HepG2 (cell line): ENCODE data around the gene MRPL39. TPM values are rescaled to one million over a fixed set of nuclear protein-coding genes. Genes with fewer than 3 reads are reported as not detected.

ENCODE experiments used
- CHCHD3 ChIP-seq: sonication (generic); formaldehyde crosslinking; IDR thresholded peaks from 2 replicates; pipeline ENCODE4 v1.8.0; 2022; ENCODE audit warnings: mild to moderate bottlenecking, missing genetic modification reagents, moderate library complexity
- CREM ChIP-seq, 2 experiments: sonication (generic) in 1 of 2; formaldehyde crosslinking in 1 of 2; IDR thresholded peaks; 2 replicates each; pipeline versions ENCODE4 v1.4.0 to v1.6.1; 2016 to 2020; ENCODE audit warnings: antibody characterized with exemption in 1 of 2, mild to moderate bottlenecking in 1 of 2, missing genetic modification reagents in 1 of 2
- IRX3 ChIP-seq: sonication (generic); formaldehyde crosslinking; IDR thresholded peaks from 2 replicates; pipeline ENCODE4 v1.8.1; 2023; ENCODE audit warnings: mild to moderate bottlenecking, low read depth, missing genetic modification reagents, borderline replicate concordance
- ZNF546 ChIP-seq: sonication (generic); formaldehyde crosslinking; conservative IDR thresholded peaks from 2 replicates; pipeline ENCODE4 v1.8.1; 2023; ENCODE audit warnings: mild to moderate bottlenecking, missing genetic modification reagents
- polyA plus RNA-seq, 8 experiments: library from polyadenylated mRNA; depleted of rRNA in 3 of 8; stranded (reverse) in 7 of 8; unstranded in 1 of 8; fragments of >200 nt; fragmentation: Illumina TruSeq in 4 of 8; extraction: Trizol in 4 of 8; gene quantifications; 2 replicates each; pipeline versions ENCODE4 v1.2.1 to v1.2.3, GENCODE V29; 2011 to 2016; ENCODE audit warnings: low read depth in 4 of 8, missing spikeins in 1 of 8, mixed read lengths in 1 of 8; ENCODE audit not compliant: insufficient read depth in 1 of 8
- total RNA-seq, 5 experiments: library from RNA; depleted of rRNA; stranded (reverse); fragments of >200 nt; fragmentation: Illumina TruSeq; extraction: Trizol; gene quantifications; 2 replicates each; pipeline ENCODE4 v1.2.3, GENCODE V29; 2016; ENCODE audit warnings: low read depth in 1 of 5
- TF ChIP-seq, protein P1 (sequence below): sonication (generic); formaldehyde crosslinking; IDR thresholded peaks from 2 replicates; pipeline ENCODE4 v1.4.0; 2020; ENCODE audit warnings: missing genetic modification reagents, borderline replicate concordance
- TF ChIP-seq, protein P2 (sequence below): sonication (generic); formaldehyde crosslinking; IDR thresholded peaks from 2 replicates; pipeline ENCODE4 v1.5.1; 2020; ENCODE audit warnings: missing genetic modification reagents, mild to moderate bottlenecking, borderline replicate concordance

The MRPL39 gene
- total and polyA plus RNA-seq, 2 of the 13 experiments (the other 11 are each of a cell fraction or from before 2014, with no cell fraction given): 29.1 to 91.2 TPM

DNA sequence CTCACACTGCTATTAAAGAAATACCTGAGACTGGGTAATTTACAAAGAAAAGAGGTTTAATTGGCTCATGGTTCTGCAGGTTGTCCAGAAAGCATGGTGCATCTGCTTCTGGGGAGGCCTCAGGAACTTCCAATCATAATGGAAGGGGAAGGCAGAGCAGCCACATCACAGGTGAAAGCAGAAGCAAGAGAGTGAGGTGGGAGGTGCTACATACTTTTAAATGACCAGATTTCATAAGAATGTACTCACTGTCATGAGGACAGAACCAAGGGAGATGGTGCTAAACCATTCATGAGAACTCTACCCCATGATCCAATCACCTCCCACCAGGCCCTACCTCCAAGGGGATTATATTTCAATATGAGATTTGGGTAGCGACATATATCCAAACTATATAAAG is 55.7 kb downstream of the MRPL39 start (continued):
- TF ChIP-seq ZNF546: no peak
- TF ChIP-seq, protein P1, sequence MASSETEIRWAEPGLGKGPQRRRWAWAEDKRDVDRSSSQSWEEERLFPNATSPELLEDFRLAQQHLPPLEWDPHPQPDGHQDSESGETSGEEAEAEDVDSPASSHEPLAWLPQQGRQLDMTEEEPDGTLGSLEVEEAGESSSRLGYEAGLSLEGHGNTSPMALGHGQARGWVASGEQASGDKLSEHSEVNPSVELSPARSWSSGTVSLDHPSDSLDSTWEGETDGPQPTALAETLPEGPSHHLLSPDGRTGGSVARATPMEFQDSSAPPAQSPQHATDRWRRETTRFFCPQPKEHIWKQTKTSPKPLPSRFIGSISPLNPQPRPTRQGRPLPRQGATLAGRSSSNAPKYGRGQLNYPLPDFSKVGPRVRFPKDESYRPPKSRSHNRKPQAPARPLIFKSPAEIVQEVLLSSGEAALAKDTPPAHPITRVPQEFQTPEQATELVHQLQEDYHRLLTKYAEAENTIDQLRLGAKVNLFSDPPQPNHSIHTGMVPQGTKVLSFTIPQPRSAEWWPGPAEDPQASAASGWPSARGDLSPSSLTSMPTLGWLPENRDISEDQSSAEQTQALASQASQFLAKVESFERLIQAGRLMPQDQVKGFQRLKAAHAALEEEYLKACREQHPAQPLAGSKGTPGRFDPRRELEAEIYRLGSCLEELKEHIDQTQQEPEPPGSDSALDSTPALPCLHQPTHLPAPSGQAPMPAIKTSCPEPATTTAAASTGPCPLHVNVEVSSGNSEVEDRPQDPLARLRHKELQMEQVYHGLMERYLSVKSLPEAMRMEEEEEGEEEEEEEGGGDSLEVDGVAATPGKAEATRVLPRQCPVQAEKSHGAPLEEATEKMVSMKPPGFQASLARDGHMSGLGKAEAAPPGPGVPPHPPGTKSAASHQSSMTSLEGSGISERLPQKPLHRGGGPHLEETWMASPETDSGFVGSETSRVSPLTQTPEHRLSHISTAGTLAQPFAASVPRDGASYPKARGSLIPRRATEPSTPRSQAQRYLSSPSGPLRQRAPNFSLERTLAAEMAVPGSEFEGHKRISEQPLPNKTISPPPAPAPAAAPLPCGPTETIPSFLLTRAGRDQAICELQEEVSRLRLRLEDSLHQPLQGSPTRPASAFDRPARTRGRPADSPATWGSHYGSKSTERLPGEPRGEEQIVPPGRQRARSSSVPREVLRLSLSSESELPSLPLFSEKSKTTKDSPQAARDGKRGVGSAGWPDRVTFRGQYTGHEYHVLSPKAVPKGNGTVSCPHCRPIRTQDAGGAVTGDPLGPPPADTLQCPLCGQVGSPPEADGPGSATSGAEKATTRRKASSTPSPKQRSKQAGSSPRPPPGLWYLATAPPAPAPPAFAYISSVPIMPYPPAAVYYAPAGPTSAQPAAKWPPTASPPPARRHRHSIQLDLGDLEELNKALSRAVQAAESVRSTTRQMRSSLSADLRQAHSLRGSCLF (CRISPR knock-in tag): no peak
- no peak for TF ChIP-seq IRX3 (CRISPR knock-in tag)
- TF ChIP-seq CREM (IDR thresholded peaks at IDR 0.05): no peak
- TF ChIP-seq CREM (CRISPR knock-in tag; IDR thresholded peaks at IDR 0.05): no peak
- TF ChIP-seq, protein P2, sequence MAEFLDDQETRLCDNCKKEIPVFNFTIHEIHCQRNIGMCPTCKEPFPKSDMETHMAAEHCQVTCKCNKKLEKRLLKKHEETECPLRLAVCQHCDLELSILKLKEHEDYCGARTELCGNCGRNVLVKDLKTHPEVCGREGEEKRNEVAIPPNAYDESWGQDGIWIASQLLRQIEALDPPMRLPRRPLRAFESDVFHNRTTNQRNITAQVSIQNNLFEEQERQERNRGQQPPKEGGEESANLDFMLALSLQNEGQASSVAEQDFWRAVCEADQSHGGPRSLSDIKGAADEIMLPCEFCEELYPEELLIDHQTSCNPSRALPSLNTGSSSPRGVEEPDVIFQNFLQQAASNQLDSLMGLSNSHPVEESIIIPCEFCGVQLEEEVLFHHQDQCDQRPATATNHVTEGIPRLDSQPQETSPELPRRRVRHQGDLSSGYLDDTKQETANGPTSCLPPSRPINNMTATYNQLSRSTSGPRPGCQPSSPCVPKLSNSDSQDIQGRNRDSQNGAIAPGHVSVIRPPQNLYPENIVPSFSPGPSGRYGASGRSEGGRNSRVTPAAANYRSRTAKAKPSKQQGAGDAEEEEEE: no peak
- no peak for TF ChIP-seq CHCHD3 (CRISPR knock-in tag)
